ENCODE results near the gene HECW1. TPM values are rescaled to one million over a fixed set of nuclear protein-coding genes. Genes with fewer than 3 reads are reported as not detected.

HECW1 gene
- total RNA-seq, 1 donor = 2.9 TPM

DNA sequence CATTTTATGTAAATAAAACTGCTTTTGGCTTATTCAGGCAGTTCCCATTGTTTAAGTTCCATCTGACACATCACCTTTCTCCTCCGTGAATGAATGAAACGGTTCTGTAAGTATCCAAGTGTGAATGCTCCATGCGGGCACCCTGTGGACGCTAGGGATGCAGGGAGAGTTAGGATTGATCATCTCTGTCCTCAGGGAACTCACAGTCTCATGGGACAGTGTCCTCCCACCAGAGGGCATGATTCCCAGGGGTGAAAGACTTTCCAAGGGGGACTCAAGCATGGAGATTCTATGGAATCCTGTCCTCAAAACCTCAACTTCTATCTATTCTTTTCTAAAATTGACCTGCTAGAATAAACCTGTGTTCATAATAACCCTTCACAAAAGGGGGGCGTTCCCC, 98.8 kb downstream of the HECW1 start:
- Histone ChIP-seq H3K4me2 (ENCODE audit: insufficient read depth, low read length) (no peak overlapping the region), H3K79me2 (ENCODE audit: insufficient read depth, low read length) (no peaks in the 10 kb centered on the region), H2AFZ (ENCODE audit: low read length) (no peak overlapping the region), H3K9me3 (ENCODE audit: low read depth, low read length) (no peaks in the 10 kb centered on the region), H3K27ac (ENCODE audit: low read depth, low read length) (no peak overlapping the region), H4K20me1 (ENCODE audit: insufficient read depth, low read length) (no peaks in the 10 kb centered on the region), H3K4me1 (ENCODE audit: insufficient read depth, low read length) (no peaks in the 10 kb centered on the region), H3K36me3 (ENCODE audit: insufficient read depth, low read length) (no peaks in the 10 kb centered on the region), H3K27me3 (ENCODE audit: insufficient read depth, low read length) (peaks cover 23% of the 10 kb centered on the region), H3K4me3 (ENCODE audit: insufficient read depth, low read length) (no peak overlapping the region)
- TF ChIP-seq CTCF (IDR thresholded peaks at IDR 0.05; ENCODE audit: extremely low read depth, low read depth, low read length) = no peak
- no peak for DNase-seq (ENCODE audit: insufficient read length, low spot score, missing footprints)

GRCh38 chr7:43211693-43212092, 99.2 kb downstream of the HECW1 start:
- Histone ChIP-seq H3K4me3 (ENCODE audit: insufficient read depth, low read length) (no peak overlapping the region), H2AFZ (ENCODE audit: low read length) (no peak overlapping the region)

GRCh38 chr7:43212921-43213320, 100.5 kb downstream of the HECW1 start:
- Histone ChIP-seq H3K79me2 (ENCODE audit: insufficient read depth, low read length) (no peaks in the 10 kb centered on the region), H3K9me3 (ENCODE audit: low read depth, low read length) (no peaks in the 10 kb centered on the region), H3K4me3 (ENCODE audit: insufficient read depth, low read length) (no peak overlapping the region), H3K27me3 (ENCODE audit: insufficient read depth, low read length) (peaks cover 20% of the 10 kb centered on the region), H2AFZ (ENCODE audit: low read length) (no peak overlapping the region), H3K4me1 (ENCODE audit: insufficient read depth, low read length) (no peaks in the 10 kb centered on the region), H3K27ac (ENCODE audit: low read depth, low read length) (no peak overlapping the region), H4K20me1 (ENCODE audit: insufficient read depth, low read length) (no peaks in the 10 kb centered on the region), H3K36me3 (ENCODE audit: insufficient read depth, low read length) (no peaks in the 10 kb centered on the region), H3K4me2 (ENCODE audit: insufficient read depth, low read length) (no peak overlapping the region)
- no peak for TF ChIP-seq CTCF (IDR thresholded peaks at IDR 0.05; ENCODE audit: extremely low read depth, low read depth, low read length)
- DNase-seq (ENCODE audit: insufficient read length, low spot score, missing footprints) = no peak

More at GRCh38 chr7:43211693-43212092, 99.2 kb downstream of the HECW1 start:
- H4K20me1 ChIP-seq (ENCODE audit: insufficient read depth, low read length) = no peaks in the 10 kb centered on the region
- peaks cover 23% of the 10 kb centered on the region for H3K27me3 ChIP-seq (ENCODE audit: insufficient read depth, low read length)
- no peak overlapping the region for H3K4me2 ChIP-seq (ENCODE audit: insufficient read depth, low read length)
- no peaks in the 10 kb centered on the region for H3K4me1 ChIP-seq (ENCODE audit: insufficient read depth, low read length)
- H3K27ac ChIP-seq (ENCODE audit: low read depth, low read length) = no peak overlapping the region
- H3K36me3 ChIP-seq (ENCODE audit: insufficient read depth, low read length) = no peaks in the 10 kb centered on the region
- no peaks in the 10 kb centered on the region for H3K79me2 ChIP-seq (ENCODE audit: insufficient read depth, low read length)
- no peaks in the 10 kb centered on the region for H3K9me3 ChIP-seq (ENCODE audit: low read depth, low read length)
- no peak for TF ChIP-seq CTCF (IDR thresholded peaks at IDR 0.05; ENCODE audit: extremely low read depth, low read depth, low read length)
- peak; percentile 26 for DNase-seq (ENCODE audit: insufficient read length, low spot score, missing footprints)

GRCh38 chr7:43215061-43215460, 102.6 kb downstream of the HECW1 start:
- H3K4me3 ChIP-seq (ENCODE audit: insufficient read depth, low read length) = no peak overlapping the region
- no peaks in the 10 kb centered on the region for H4K20me1 ChIP-seq (ENCODE audit: insufficient read depth, low read length)
- no peaks in the 10 kb centered on the region for H3K9me3 ChIP-seq (ENCODE audit: low read depth, low read length)
- H3K27ac ChIP-seq (ENCODE audit: low read depth, low read length) = no peak overlapping the region
- H3K4me1 ChIP-seq (ENCODE audit: insufficient read depth, low read length) = peaks cover 3% of the 10 kb centered on the region
- no peak overlapping the region for H2AFZ ChIP-seq (ENCODE audit: low read length)
- no peaks in the 10 kb centered on the region for H3K36me3 ChIP-seq (ENCODE audit: insufficient read depth, low read length)
- no peaks in the 10 kb centered on the region for H3K79me2 ChIP-seq (ENCODE audit: insufficient read depth, low read length)
- TF ChIP-seq CTCF (IDR thresholded peaks at IDR 0.05; ENCODE audit: extremely low read depth, low read depth, low read length) = no peak
- H3K27me3 ChIP-seq (ENCODE audit: insufficient read depth, low read length) = peaks cover 9% of the 10 kb centered on the region
- no peak overlapping the region for H3K4me2 ChIP-seq (ENCODE audit: insufficient read depth, low read length)
- DNase-seq (ENCODE audit: insufficient read length, low spot score, missing footprints) = no peak
